Measurements from ENCODE around the gene PCGF5.

DNA sequence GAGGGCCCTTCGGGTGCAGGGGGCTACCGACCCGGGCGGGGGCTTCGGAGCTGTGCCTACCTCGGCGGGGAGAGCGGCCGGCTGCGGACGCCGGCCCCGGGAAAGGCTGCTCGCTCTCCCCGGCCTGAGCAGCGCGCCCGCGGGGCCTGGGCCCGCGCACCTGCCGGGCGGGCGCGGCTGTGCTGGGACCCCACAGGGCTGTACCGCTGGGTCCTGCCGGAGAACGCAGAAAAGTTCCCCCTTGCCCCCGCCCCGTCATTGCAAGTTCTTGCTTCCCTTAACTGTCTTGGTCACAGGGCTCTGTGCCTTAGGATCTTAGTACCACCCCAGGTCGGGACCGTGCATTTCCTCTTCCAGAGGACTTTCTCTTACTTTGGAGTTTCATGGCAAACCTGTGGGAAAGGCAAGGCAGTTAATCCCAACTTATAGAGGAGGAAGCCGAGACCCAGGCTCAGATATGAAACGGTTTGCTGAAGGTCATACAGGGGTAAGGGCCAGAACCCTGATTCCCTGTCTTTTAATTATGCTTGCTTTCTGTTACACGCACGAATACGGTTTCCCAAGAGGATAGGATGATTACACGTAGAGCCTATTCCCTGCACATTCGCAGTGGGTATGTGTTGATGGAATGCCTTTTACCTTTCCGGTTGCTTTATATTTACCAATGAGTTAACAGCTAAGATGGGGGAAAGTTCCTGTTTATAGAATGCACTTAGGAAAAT lies 652 bp downstream of the PCGF5 start:
- TF ChIP-seq, protein P1, sequence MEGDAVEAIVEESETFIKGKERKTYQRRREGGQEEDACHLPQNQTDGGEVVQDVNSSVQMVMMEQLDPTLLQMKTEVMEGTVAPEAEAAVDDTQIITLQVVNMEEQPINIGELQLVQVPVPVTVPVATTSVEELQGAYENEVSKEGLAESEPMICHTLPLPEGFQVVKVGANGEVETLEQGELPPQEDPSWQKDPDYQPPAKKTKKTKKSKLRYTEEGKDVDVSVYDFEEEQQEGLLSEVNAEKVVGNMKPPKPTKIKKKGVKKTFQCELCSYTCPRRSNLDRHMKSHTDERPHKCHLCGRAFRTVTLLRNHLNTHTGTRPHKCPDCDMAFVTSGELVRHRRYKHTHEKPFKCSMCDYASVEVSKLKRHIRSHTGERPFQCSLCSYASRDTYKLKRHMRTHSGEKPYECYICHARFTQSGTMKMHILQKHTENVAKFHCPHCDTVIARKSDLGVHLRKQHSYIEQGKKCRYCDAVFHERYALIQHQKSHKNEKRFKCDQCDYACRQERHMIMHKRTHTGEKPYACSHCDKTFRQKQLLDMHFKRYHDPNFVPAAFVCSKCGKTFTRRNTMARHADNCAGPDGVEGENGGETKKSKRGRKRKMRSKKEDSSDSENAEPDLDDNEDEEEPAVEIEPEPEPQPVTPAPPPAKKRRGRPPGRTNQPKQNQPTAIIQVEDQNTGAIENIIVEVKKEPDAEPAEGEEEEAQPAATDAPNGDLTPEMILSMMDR (conservative IDR thresholded peaks at IDR 0.05; ENCODE audit: low read depth, low read length), result no peak
- no peak for TF ChIP-seq EZH2 (IDR thresholded peaks at IDR 0.05; ENCODE audit: borderline replicate concordance, low read depth, low read length, poor library complexity, severe bottlenecking)

Measured in A673 (cell line).